Esophagus muscularis mucosa (tissue), 4 donors: ENCODE measurements around the gene WNT10A.

Experiments used
- CTCF ChIP-seq, 3 experiments: fragments of 200-600 bp in 2 of 3; fragments of 450-650 bp in 1 of 3; sonication (generic) in 2 of 3; IDR thresholded peaks; one replicate each; pipeline ENCODE4 v1.5.1; 2017 to 2019; ENCODE audit warnings: antibody characterized with exemption in 3 of 3, mild to moderate bottlenecking in 2 of 3, moderate library complexity in 1 of 3
- EP300 ChIP-seq: sonication (generic); formaldehyde crosslinking; IDR thresholded peaks from one replicate; pipeline ENCODE4 v1.6.1; 2017; ENCODE audit warnings: antibody characterized with exemption
- POLR2A ChIP-seq: fragments of 450-650 bp; IDR thresholded peaks from one replicate; pipeline ENCODE4 v1.6.1; 2017; ENCODE audit warnings: antibody characterized with exemption, moderate library complexity, mild to moderate bottlenecking, low read depth
- POLR2AphosphoS5 ChIP-seq, 2 donors: sonication (generic); formaldehyde crosslinking; IDR thresholded peaks; one replicate each; pipeline ENCODE4 v1.6.1; 2017; ENCODE audit warnings: antibody characterized with exemption in 2 of 2

GRCh38 chr2:218891275-218892135 is 10.9 kb downstream of the WNT10A start:
- TF ChIP-seq CTCF (IDR thresholded peaks at IDR 0.05) (no peak), POLR2AphosphoS5 (IDR thresholded peaks at IDR 0.05) (no peak), POLR2A (no peak), EP300 (no peak)
